Daoy (cell line): ENCODE measurements around the gene SMC1B. TPM values are rescaled to one million over a fixed set of nuclear protein-coding genes. Genes with fewer than 3 reads are reported as not detected.

Experiments used
- DNase-seq: peaks from one replicate; pipeline ENCODE4 v3.0.0-alpha.2; 2015; ENCODE audit warnings: low read depth
- total RNA-seq: library from RNA; depleted of rRNA; stranded (reverse); fragments of >200 nt; shearing (Covaris generic); gene quantifications from 2 replicates; pipeline ENCODE4 v1.2.3, GENCODE V29; 2014

Gene SMC1B
- total RNA-seq, 1 experiment from 2014 or later: not detected

- no peak for DNase-seq
These were observed 92.9 kb downstream of the SMC1B start for GRCh38 chr22:45320357-45320976.

- peak; percentile 54 for DNase-seq
These were observed 94.1 kb downstream of the SMC1B start for GRCh38 chr22:45319324-45319685.

- DNase-seq: peak; percentile 60
These were observed 94.7 kb downstream of the SMC1B start for GRCh38 chr22:45318558-45319323.

GRCh38 chr22:45318168-45318557 is 95.2 kb downstream of the SMC1B start:
- DNase-seq: peak; percentile 90

- peak; percentile 71 for DNase-seq
These were observed 95.7 kb downstream of the SMC1B start for GRCh38 chr22:45317551-45318167.

- no peak for DNase-seq
These were observed 96.4 kb downstream of the SMC1B start for GRCh38 chr22:45316796-45317526.

GRCh38 chr22:45314786-45315185 is 98.6 kb downstream of the SMC1B start:
- no peak for DNase-seq

- DNase-seq: no peak
These were observed 99.2 kb downstream of the SMC1B start for GRCh38 chr22:45314054-45314721.

GRCh38 chr22:45312856-45313255 is 100.5 kb downstream of the SMC1B start:
- DNase-seq: no peak

GRCh38 chr22:45312415-45312814 is 101.0 kb downstream of the SMC1B start:
- DNase-seq: no peak

- DNase-seq: no peak
These were observed 102.3 kb downstream of the SMC1B start for GRCh38 chr22:45310977-45311531.

GRCh38 chr22:45310331-45310976 is 102.9 kb downstream of the SMC1B start:
- no peak for DNase-seq

- DNase-seq: peak; percentile 90
These were observed 103.8 kb downstream of the SMC1B start, which contains the start of gene FAM118A for GRCh38 chr22:45309422-45310227. TSS of gene FAM118A (plus strand) at chr22:45309934. CDS start at chr22:45322380, 12,446 bp downstream.

- no peak for DNase-seq
These were observed 104.4 kb downstream of the SMC1B start for GRCh38 chr22:45308957-45309421.

GRCh38 chr22:45308391-45308956 is 104.9 kb downstream of the SMC1B start:
- DNase-seq: no peak

- no peak for DNase-seq
These were observed 107.3 kb downstream of the SMC1B start for GRCh38 chr22:45306139-45306538.

GRCh38 chr22:45305456-45306075 is 107.8 kb downstream of the SMC1B start:
- no peak for DNase-seq

- DNase-seq: peak; percentile 44
These were observed 108.4 kb downstream of the SMC1B start for GRCh38 chr22:45304971-45305370.

GRCh38 chr22:45303181-45303580 is 110.2 kb downstream of the SMC1B start:
- no peak for DNase-seq
